Loucy (cell line): ENCODE results near the gene TRAPPC14.
"Not testable (repeated sequence)": the region's sequence is repeated elsewhere in the genome, so short reads cannot be mapped to it uniquely, and the experiment has no call there.

Source experiments
- H2AFZ ChIP-seq: fragments of 200-600 bp; sonication (generic); 2 replicates; pipeline ENCODE4 v1.6.0; 2016; ENCODE audit warnings: antibody characterized with exemption, mild to moderate bottlenecking, low read length, moderate library complexity
- H3F3A ChIP-seq: fragments of 200-600 bp; 2 replicates; pipeline ENCODE4 v1.6.0; 2016; ENCODE audit warnings: antibody characterized with exemption, low read depth, mild to moderate bottlenecking
- H3K27me3 ChIP-seq: fragments of 200-600 bp; sonication (generic); 2 replicates; pipeline ENCODE4 v1.6.1; 2014; ENCODE audit warnings: low read length, mild to moderate bottlenecking; ENCODE audit not compliant: insufficient read depth, poor library complexity, severe bottlenecking
- H3K36me3 ChIP-seq: fragments of 200-600 bp; sonication (generic); 2 replicates; pipeline ENCODE4 v1.6.1; 2016; ENCODE audit warnings: low read length; ENCODE audit not compliant: insufficient read depth
- H3K4me1 ChIP-seq: fragments of 200-600 bp; sonication (generic); 2 replicates; pipeline ENCODE4 v1.5.1; 2014; ENCODE audit warnings: low read length, mild to moderate bottlenecking; ENCODE audit not compliant: insufficient read depth, poor library complexity, severe bottlenecking
- H3K4me2 ChIP-seq: fragments of 200-600 bp; sonication (generic); 2 replicates; pipeline ENCODE4 v1.6.0; 2014; ENCODE audit warnings: antibody characterized with exemption, low read length, low read depth, mild to moderate bottlenecking; ENCODE audit not compliant: poor library complexity, severe bottlenecking
- H3K4me3 ChIP-seq: fragments of 200-600 bp; sonication (generic); 2 replicates; pipeline ENCODE4 v1.5.1; 2014; ENCODE audit warnings: low read length, mild to moderate bottlenecking, mixed read lengths; ENCODE audit not compliant: poor library complexity, severe bottlenecking
- H3K79me2 ChIP-seq: fragments of 200-600 bp; sonication (generic); 2 replicates; pipeline ENCODE4 v1.6.1; 2014; ENCODE audit warnings: low read length; ENCODE audit not compliant: insufficient read depth
- H3K9ac ChIP-seq: fragments of 200-600 bp; sonication (generic); 2 replicates; pipeline ENCODE4 v1.6.0; 2014; ENCODE audit warnings: mild to moderate bottlenecking, low read depth, low read length, moderate library complexity; ENCODE audit not compliant: poor library complexity, severe bottlenecking
- H3K9me2 ChIP-seq: fragments of 200-600 bp; sonication (generic); replicated peaks from 2 replicates; pipeline ENCODE4 v1.6.1; 2016; ENCODE audit warnings: low read depth, low read length, mixed read lengths
- H3K9me3 ChIP-seq: fragments of 200-600 bp; sonication (generic); 2 replicates; pipeline ENCODE4 v1.6.1; 2014; ENCODE audit warnings: mild to moderate bottlenecking, antibody characterized with exemption, low read length, low read depth; ENCODE audit not compliant: insufficient read depth
- H4K20me1 ChIP-seq: fragments of 200-600 bp; sonication (generic); 2 replicates; pipeline ENCODE4 v1.6.0; 2014; ENCODE audit warnings: antibody characterized with exemption, low read length, mild to moderate bottlenecking; ENCODE audit not compliant: insufficient read depth, poor library complexity, severe bottlenecking
- CTCF ChIP-seq: fragments of 200-600 bp; sonication (generic); conservative IDR thresholded peaks from 2 replicates; pipeline ENCODE4 v1.5.1; 2014; ENCODE audit warnings: mild to moderate bottlenecking, antibody characterized with exemption, low read length
- EZH2phosphoT487 ChIP-seq: fragments of 200-600 bp; IDR thresholded peaks from 2 replicates; pipeline ENCODE4 v1.6.1; 2018; ENCODE audit warnings: antibody characterized with exemption, mild to moderate bottlenecking, moderate library complexity, borderline replicate concordance

TRAPPC14 gene

GRCh38 chr7:100148559-100149328 lies 9.8 kb downstream of the TRAPPC14 start, which contains the start of gene LAMTOR4:
TSS of gene LAMTOR4 (plus strand) at chr7:100148918. CDS start at chr7:100148973, 55 bp downstream.
- peaks cover 4% of the 10 kb centered on the region for H4K20me1 ChIP-seq
- peaks cover 19% of the 10 kb centered on the region for H3K4me1 ChIP-seq
- H3K9ac ChIP-seq = peak within 1 kb of the TSS; percentile 95
- H3K27me3 ChIP-seq = no peaks in the 10 kb centered on the region
- H3K9me3 ChIP-seq = no peaks in the 10 kb centered on the region
- H3K4me3 ChIP-seq = peak within 1 kb of the TSS; percentile 97
- no peaks in the 10 kb centered on the region for H3F3A ChIP-seq
- H3K9me2 ChIP-seq = no peaks in the 10 kb centered on the region
- peaks cover 30% of the 10 kb centered on the region for H3K79me2 ChIP-seq
- TF ChIP-seq CTCF = no peak
- TF ChIP-seq EZH2phosphoT487 = no peak
- peaks cover 4% of the 10 kb centered on the region; the same call in 1 of the 2 replicates for H3K36me3 ChIP-seq
- peak within 1 kb of the TSS; percentile 93 for H3K4me2 ChIP-seq
- H2AFZ ChIP-seq = peak within 1 kb of the TSS; percentile 91

DNA sequence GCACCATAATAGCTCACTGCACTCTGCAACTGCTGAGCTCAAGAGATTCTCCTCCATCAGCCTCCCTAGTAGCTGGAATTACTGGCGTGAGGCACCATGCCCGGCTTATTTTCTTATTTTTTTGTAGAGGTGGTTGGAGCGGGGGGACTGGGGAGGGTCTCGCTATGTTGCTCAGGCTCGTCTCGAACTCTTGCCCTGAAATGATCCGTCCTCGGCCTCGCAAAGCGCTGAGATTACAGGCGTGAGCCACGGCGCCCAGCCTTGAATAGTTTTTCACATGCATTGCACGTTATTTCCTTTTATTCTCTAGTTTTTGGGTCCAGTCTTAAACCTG lies 10.3 kb downstream of the TRAPPC14 start:
- peak overlapping the region; percentile 97 for H3K4me3 ChIP-seq
- no peaks in the 10 kb centered on the region for H3K9me3 ChIP-seq
- peak overlapping the region; percentile 79 for H3K9ac ChIP-seq
- TF ChIP-seq CTCF (no peak), EZH2phosphoT487 (no peak)
- no peaks in the 10 kb centered on the region for H3K27me3 ChIP-seq
- peaks cover 4% of the 10 kb centered on the region for H4K20me1 ChIP-seq
- H3K9me2 ChIP-seq = no peaks in the 10 kb centered on the region
- no peaks in the 10 kb centered on the region for H3K36me3 ChIP-seq
- peak overlapping the region; percentile 93 for H3K4me2 ChIP-seq
- H3F3A ChIP-seq = no peaks in the 10 kb centered on the region
- H3K4me1 ChIP-seq = peaks cover 19% of the 10 kb centered on the region
- H2AFZ ChIP-seq = peak overlapping the region; percentile 90
- peaks cover 30% of the 10 kb centered on the region for H3K79me2 ChIP-seq

DNA sequence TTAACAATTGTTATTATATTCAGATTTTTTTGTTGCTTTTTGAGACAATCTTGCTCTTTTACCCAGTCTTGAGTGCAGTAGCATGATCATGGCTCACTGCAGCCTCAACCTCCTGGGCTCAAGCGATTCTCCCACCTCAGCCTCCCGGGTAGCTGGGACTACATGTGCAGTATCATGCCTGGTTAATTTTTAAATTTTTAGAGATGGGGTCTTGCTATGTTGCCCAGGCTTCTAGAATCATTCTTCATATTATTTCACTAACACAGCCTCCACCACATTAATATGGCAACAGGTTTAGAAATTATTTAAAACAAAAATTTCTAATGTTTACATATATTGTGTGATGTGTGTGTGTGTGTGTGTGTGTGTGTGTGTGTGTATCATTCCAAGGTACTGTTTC lies 11.2 kb downstream of the TRAPPC14 start:
- Histone ChIP-seq H3K9ac (no peak overlapping the region), H3K36me3 (no peaks in the 10 kb centered on the region), H3K4me2 (no peak overlapping the region), H3K79me2 (peaks cover 30% of the 10 kb centered on the region), H3K4me3 (no peak overlapping the region), H4K20me1 (peaks cover 4% of the 10 kb centered on the region), H3K9me2 (no peaks in the 10 kb centered on the region), H2AFZ (no peak overlapping the region), H3K27me3 (no peaks in the 10 kb centered on the region), H3K9me3 (no peaks in the 10 kb centered on the region), H3F3A (no peaks in the 10 kb centered on the region), H3K4me1 (peaks cover 14% of the 10 kb centered on the region)
- no peak for TF ChIP-seq EZH2phosphoT487
- no peak for TF ChIP-seq CTCF

- H3K4me2 ChIP-seq, H3K36me3 ChIP-seq, H3K27me3 ChIP-seq, H2AFZ ChIP-seq, H3K9ac ChIP-seq, H3K9me2 ChIP-seq, H3K9me3 ChIP-seq, H4K20me1 ChIP-seq, H3F3A ChIP-seq, H3K4me3 ChIP-seq: not testable (repeated sequence)
- Histone ChIP-seq H3K79me2 (peaks cover 22% of the 10 kb centered on the region), H3K4me1 (peaks cover 12% of the 10 kb centered on the region)
Observed at GRCh38 chr7:100146350-100146749, 12.2 kb downstream of the TRAPPC14 start.
